Right lobe of liver (tissue), 4 donors: Measurements from ENCODE around the gene SEC11A.

Source experiments
- CTCF ChIP-seq, 4 donors: fragments of 200-600 bp in 3 of 4; fragments of 450-650 bp in 1 of 4; IDR thresholded peaks; one replicate each; pipeline versions ENCODE4 v1.5.1 to v1.8.0; 2016 to 2022; ENCODE audit warnings: antibody characterized with exemption in 4 of 4, mild to moderate bottlenecking in 2 of 4
- POLR2A ChIP-seq: fragments of 450-650 bp; IDR thresholded peaks from one replicate; pipeline ENCODE4 v1.6.1; 2017; ENCODE audit warnings: antibody characterized with exemption, mild to moderate bottlenecking
- donor health status: DM: no; HTN: no; CAD: no.
- donor health status: DM: no; HTN: no; CAD: no.
- donor health status: DM: no; HTN: yes; CAD: no.

GRCh38 chr15:84685304-84685703 is 30.6 kb downstream of the SEC11A start:
- no peak for TF ChIP-seq CTCF (IDR thresholded peaks at IDR 0.05)
- no peak for TF ChIP-seq POLR2A
